Measurements from ENCODE around the gene ERBIN. TPM values are rescaled to one million over a fixed set of nuclear protein-coding genes. Genes with fewer than 3 reads are reported as not detected.

ERBIN gene
- total RNA-seq, 4 donors from 2014 or later: 88.7 to 108 (median 106) TPM

DNA sequence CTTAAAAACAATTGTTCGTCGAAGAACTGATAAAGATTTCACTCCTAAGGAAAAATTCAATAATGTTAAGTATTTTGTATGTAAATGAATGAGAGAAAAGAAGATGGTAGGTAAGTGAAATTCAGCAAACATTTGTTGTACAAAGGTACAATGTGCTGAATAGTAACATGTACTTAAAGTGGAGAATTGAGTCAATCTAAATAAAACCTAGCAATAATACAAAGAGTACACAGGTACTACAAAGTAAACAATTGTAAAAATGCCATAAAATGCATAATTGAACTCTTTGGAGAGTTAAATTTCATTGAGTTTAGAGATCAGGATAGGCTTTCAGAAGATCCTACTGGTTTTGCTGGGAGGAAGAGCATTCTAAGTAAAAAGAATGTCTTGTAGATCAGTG lies 82.9 kb downstream of the ERBIN start:
- DNase-seq: no peak
- intact Hi-C loops (cut with DNase I): no loop called here
- H3K9me3 ChIP-seq: no peaks in the 10 kb centered on the region
- no peaks in the 10 kb centered on the region for H3K36me3 ChIP-seq
- TF ChIP-seq POLR2A (IDR thresholded peaks at IDR 0.05) (no peak), CTCF (IDR thresholded peaks at IDR 0.05) (no peak)
- H3K27me3 ChIP-seq: no peaks in the 10 kb centered on the region
- no peak overlapping the region for H3K4me3 ChIP-seq (replicated peaks in 1 of 3)
- no peak overlapping the region for H3K27ac ChIP-seq
- WGBS, 2 donors: 99% methylated on average over 2 of the region's 2 CpGs
- peaks cover 0 to 7% of the 10 kb centered on the region in 2 donors for H3K4me1 ChIP-seq

DNA sequence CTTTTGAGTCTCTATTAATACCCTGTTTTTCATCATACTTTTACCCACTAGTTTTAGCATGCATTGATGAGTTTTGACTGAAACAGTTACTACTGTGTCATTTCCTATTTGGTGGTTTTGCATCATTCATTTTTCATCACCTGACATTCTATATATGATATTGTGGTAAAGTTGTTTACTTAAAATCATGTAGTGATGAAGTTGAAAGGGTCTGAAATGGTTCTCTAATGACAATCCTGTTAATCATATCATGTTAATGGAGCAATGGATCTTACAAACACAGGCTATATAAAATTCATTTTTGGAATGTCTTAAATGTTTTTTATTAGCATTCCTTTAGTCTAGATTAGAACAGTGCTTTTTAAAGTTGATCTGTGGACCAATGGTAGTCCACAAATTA lies 84.1 kb downstream of the ERBIN start:
- Histone ChIP-seq H3K36me3 (no peaks in the 10 kb centered on the region), H3K4me1 (peaks cover 0 to 7% of the 10 kb centered on the region in 2 donors), H3K27ac (no peak overlapping the region), H3K9me3 (no peaks in the 10 kb centered on the region), H3K4me3 (replicated peaks in 1 of 3) (no peak overlapping the region), H3K27me3 (no peaks in the 10 kb centered on the region)
- DNase-seq: no peak
- no peak for TF ChIP-seq CTCF (IDR thresholded peaks at IDR 0.05)
- no peak for TF ChIP-seq POLR2A (IDR thresholded peaks at IDR 0.05)
- intact Hi-C loops (cut with DNase I): no loop called here

DNA sequence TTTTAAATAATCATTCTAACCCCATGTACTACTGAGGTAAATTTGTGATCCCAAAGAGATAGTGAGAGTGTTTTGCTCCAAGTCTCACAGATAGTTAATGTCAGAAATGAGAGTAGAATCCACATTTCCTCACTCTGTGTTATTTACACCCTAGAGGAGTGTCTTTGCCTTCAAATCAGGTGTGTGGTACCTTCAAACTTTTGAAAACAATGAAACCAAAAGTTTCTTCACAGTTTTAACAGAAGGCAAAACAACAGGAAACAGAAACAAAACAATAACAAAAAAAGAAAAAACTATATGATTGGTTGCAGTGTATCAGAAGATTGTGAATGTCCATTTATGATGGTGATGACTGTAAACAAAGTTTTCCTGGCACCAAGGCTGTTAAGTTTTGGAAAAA lies 85.9 kb downstream of the ERBIN start:
- peaks cover 0 to 7% of the 10 kb centered on the region in 2 donors for H3K4me1 ChIP-seq
- H3K27ac ChIP-seq: no peak overlapping the region
- no peaks in the 10 kb centered on the region for H3K9me3 ChIP-seq
- intact Hi-C loops (cut with DNase I): no loop called here
- no peaks in the 10 kb centered on the region for H3K36me3 ChIP-seq
- TF ChIP-seq POLR2A (IDR thresholded peaks at IDR 0.05) (no peak), CTCF (IDR thresholded peaks at IDR 0.05) (no peak)
- no peak overlapping the region for H3K4me3 ChIP-seq (replicated peaks in 1 of 3)
- no peaks in the 10 kb centered on the region for H3K27me3 ChIP-seq
- DNase-seq: no peak

- no peaks in the 10 kb centered on the region for H3K27me3 ChIP-seq
- 57 to 70% methylated on average over 2 of the region's 2 CpGs for WGBS, 2 donors
- no peaks in the 10 kb centered on the region for H3K9me3 ChIP-seq
- H3K36me3 ChIP-seq: no peaks in the 10 kb centered on the region
- no peak overlapping the region for H3K4me3 ChIP-seq (replicated peaks in 1 of 3)
- no peak for DNase-seq
- intact Hi-C loops (cut with DNase I): no loop called here
- H3K4me1 ChIP-seq: peaks cover 0 to 7% of the 10 kb centered on the region in 2 donors
- no peak for TF ChIP-seq POLR2A (IDR thresholded peaks at IDR 0.05)
- TF ChIP-seq CTCF (IDR thresholded peaks at IDR 0.05): no peak
- H3K27ac ChIP-seq: no peak overlapping the region
Observed at GRCh38 chr5:66013397-66013796, 87.0 kb downstream of the ERBIN start.

GRCh38 chr5:66013906-66014305 lies 87.5 kb downstream of the ERBIN start:
- intact Hi-C loops (cut with DNase I): no loop called here
- TF ChIP-seq POLR2A (IDR thresholded peaks at IDR 0.05) (no peak), CTCF (IDR thresholded peaks at IDR 0.05) (no peak)
- 93 to 94% methylated on average over 1 of the region's 1 CpG for WGBS, 2 donors
- Histone ChIP-seq H3K27ac (no peak overlapping the region), H3K4me1 (peaks cover 0 to 7% of the 10 kb centered on the region in 2 donors), H3K36me3 (no peaks in the 10 kb centered on the region), H3K4me3 (replicated peaks in 1 of 3) (no peak overlapping the region), H3K27me3 (no peaks in the 10 kb centered on the region), H3K9me3 (no peaks in the 10 kb centered on the region)
- DNase-seq: no peak

Measured in thyroid gland (tissue), 4 donors.